Glutamatergic neuron (in vitro differentiated cells): ENCODE measurements around the gene ODF2L. TPM values are rescaled to one million over a fixed set of nuclear protein-coding genes. Genes with fewer than 3 reads are reported as not detected.
"Not testable (repeated sequence)": the region's sequence is repeated elsewhere in the genome, so short reads cannot be mapped to it uniquely, and the experiment has no call there.

Experiments
- DNase-seq: peaks from one replicate; pipeline ENCODE4 v3.0.0; 2022
- H3K27ac Mint-ChIP-seq: one replicate; pipeline ENCODE4 v1.8.0; 2020; ENCODE audit warnings: mild to moderate bottlenecking, mixed read lengths, inconsistent platforms; ENCODE audit not compliant: unreplicated experiment
- H3K27me3 Mint-ChIP-seq: one replicate; pipeline ENCODE4 v1.8.0; 2020; ENCODE audit warnings: mild to moderate bottlenecking, moderate library complexity, mixed read lengths, inconsistent platforms; ENCODE audit not compliant: unreplicated experiment
- H3K36me3 Mint-ChIP-seq: one replicate; pipeline ENCODE4 v1.8.0; 2020; ENCODE audit warnings: mild to moderate bottlenecking, mixed read lengths, inconsistent platforms; ENCODE audit not compliant: unreplicated experiment
- H3K4me1 Mint-ChIP-seq: one replicate; pipeline ENCODE4 v1.8.0; 2020; ENCODE audit warnings: mild to moderate bottlenecking, low read depth, mixed read lengths, inconsistent platforms; ENCODE audit not compliant: unreplicated experiment
- H3K4me3 Mint-ChIP-seq: one replicate; pipeline ENCODE4 v1.8.0; 2020; ENCODE audit warnings: mild to moderate bottlenecking, mixed read lengths, inconsistent platforms; ENCODE audit not compliant: unreplicated experiment
- H3K9me3 Mint-ChIP-seq: one replicate; pipeline ENCODE4 v1.8.0; 2020; ENCODE audit warnings: mild to moderate bottlenecking, moderate library complexity, mixed read lengths, inconsistent platforms; ENCODE audit not compliant: unreplicated experiment
- total RNA-seq: library from RNA; stranded (reverse); fragmentation: NEBNext Ultra II Directional; extraction: Animal tissue kit (Norgen Biotek cat#: 25700); gene quantifications from one replicate; pipeline ENCODE4 v1.2.1, GENCODE V29; 2021; ENCODE audit not compliant: unreplicated experiment
- TF ChIP-seq, protein P1 (sequence below): fragments of 200-600 bp; sonication (generic); IDR thresholded peaks from one replicate; pipeline ENCODE4 v1.5.0; 2021; ENCODE audit not compliant: partially characterized antibody, unreplicated experiment

ODF2L gene
- total RNA-seq, 1 donor from 2014 or later, result 61.1 TPM

DNA sequence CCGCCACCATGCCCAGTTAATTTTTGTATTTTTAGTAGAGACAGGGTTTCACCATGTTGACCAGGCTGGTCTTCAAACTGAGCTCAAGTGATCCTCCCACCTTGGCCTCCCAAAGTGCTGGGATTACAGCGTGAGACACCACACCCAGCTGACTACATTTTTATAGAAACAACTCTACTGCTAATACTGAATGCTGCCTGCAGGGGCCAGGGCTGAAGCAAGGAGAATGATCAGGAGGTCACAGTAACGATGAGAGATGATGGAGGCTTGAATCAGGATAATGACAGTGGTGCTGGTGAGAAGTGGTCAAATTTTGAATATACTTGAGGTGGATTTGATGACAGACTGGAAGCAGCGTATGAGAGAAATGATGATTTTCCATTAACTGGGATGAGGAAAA is 33.3 kb downstream of the ODF2L start:
- TF ChIP-seq, protein P1, sequence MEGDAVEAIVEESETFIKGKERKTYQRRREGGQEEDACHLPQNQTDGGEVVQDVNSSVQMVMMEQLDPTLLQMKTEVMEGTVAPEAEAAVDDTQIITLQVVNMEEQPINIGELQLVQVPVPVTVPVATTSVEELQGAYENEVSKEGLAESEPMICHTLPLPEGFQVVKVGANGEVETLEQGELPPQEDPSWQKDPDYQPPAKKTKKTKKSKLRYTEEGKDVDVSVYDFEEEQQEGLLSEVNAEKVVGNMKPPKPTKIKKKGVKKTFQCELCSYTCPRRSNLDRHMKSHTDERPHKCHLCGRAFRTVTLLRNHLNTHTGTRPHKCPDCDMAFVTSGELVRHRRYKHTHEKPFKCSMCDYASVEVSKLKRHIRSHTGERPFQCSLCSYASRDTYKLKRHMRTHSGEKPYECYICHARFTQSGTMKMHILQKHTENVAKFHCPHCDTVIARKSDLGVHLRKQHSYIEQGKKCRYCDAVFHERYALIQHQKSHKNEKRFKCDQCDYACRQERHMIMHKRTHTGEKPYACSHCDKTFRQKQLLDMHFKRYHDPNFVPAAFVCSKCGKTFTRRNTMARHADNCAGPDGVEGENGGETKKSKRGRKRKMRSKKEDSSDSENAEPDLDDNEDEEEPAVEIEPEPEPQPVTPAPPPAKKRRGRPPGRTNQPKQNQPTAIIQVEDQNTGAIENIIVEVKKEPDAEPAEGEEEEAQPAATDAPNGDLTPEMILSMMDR, result no peak
- Mint-ChIP-seq H3K4me3 (no peak overlapping the region), H3K9me3 (peaks cover 2% of the 10 kb centered on the region), H3K36me3 (no peaks in the 10 kb centered on the region), H3K27me3 (no peaks in the 10 kb centered on the region), H3K4me1 (no peaks in the 10 kb centered on the region), H3K27ac (no peak overlapping the region)
- no peak for DNase-seq

- Mint-ChIP-seq H3K36me3 (no peaks in the 10 kb centered on the region), H3K4me3 (no peak overlapping the region), H3K27ac (no peak overlapping the region), H3K4me1 (no peaks in the 10 kb centered on the region), H3K27me3 (no peaks in the 10 kb centered on the region), H3K9me3 (no peaks in the 10 kb centered on the region)
- TF ChIP-seq, protein P1, result no peak
- no peak for DNase-seq
Observed at GRCh38 chr1:86357796-86358195, 38.3 kb downstream of the ODF2L start.

DNA sequence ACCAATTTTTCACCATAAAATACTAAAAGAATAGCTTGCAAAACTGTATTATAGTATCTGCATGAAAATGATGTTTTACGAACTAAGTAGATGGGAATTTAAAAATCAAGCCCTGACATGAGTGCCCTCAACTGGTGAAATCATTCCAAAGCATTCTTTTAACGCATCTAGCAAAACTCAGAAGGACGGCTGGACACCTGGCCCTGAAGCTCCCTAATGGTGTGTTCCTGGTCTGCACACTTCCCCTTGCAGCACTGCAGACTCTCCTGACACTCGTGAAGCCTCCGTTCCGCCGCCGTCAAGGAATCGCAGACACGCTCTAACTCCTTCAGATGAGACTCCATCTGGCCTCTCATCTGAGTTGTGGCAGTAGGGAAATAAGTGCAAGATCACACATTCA is 39.9 kb downstream of the ODF2L start:
- Mint-ChIP-seq H3K9me3 (no peaks in the 10 kb centered on the region), H3K27ac (no peak overlapping the region), H3K36me3 (peaks cover 4% of the 10 kb centered on the region), H3K4me3 (no peak overlapping the region), H3K27me3 (no peaks in the 10 kb centered on the region), H3K4me1 (no peaks in the 10 kb centered on the region)
- TF ChIP-seq, protein P1, result no peak
- DNase-seq, result no peak

DNA sequence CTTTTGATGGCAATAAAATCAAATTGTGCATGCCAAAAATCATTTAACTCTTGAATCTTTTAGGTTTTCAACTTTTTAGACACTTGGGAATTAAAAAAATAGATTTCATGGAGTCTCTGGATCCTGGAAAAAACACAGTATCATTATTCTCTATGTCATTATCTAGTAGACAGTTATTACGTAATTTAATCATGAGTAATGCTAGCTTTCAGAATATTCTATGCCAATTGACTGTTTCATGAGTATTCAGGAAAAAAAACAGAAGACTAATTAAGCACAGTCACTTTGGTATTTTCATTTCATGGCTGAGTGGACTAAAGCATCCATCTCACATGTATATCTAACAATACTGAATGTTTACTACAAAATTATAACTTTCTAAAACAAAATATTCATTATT is 44.0 kb downstream of the ODF2L start:
- TF ChIP-seq, protein P1, result no peak
- no peak overlapping the region for H3K4me3 Mint-ChIP-seq
- no peaks in the 10 kb centered on the region for H3K27me3 Mint-ChIP-seq
- no peak overlapping the region for H3K27ac Mint-ChIP-seq
- H3K4me1 Mint-ChIP-seq, result no peaks in the 10 kb centered on the region
- H3K36me3 Mint-ChIP-seq, result peaks cover 13% of the 10 kb centered on the region
- H3K9me3 Mint-ChIP-seq, result no peaks in the 10 kb centered on the region
- DNase-seq, result no peak

DNA sequence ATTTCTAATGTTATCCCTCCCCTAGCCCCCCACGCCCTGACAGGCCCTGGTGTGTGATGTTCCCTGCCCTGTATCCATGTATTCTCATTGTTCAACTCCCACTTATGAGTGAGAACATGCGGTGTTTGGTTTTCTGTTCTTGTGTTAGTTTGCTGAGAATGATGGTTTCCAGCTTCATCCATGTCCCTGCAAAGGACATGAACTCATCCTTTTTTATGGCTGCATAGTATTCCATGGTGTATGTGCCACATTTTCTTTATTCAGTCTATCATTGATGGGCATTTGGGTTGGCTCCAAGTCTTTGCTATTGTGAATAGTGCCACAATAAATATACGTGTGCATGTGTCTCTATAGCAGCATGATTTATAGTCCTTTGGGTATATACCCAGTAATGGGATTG is 45.9 kb downstream of the ODF2L start:
- H3K4me3 Mint-ChIP-seq, H3K27me3 Mint-ChIP-seq, DNase-seq, H3K9me3 Mint-ChIP-seq, H3K4me1 Mint-ChIP-seq, H3K27ac Mint-ChIP-seq: not testable (repeated sequence)
- H3K36me3 Mint-ChIP-seq, result peaks cover 13% of the 10 kb centered on the region

DNA sequence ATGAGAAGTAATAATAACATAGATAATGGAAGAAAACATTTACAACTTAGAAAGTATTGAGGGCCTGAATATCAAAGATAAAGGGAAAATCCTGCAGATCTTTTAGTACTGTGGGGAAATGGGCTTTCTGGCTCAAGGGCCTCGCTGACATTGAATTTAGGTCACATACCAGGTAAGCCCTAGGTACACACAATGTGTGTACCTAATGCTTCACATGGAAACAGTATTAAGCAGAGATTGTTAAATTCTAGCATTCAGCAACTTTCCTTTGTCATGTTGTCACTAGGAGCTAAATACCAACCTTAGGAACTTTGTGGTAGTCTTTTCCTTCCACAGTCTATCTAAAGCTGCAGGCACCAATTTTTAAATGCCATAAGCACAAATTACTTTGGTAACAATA is 49.7 kb downstream of the ODF2L start:
- no peak for DNase-seq
- H3K9me3 Mint-ChIP-seq, result no peaks in the 10 kb centered on the region
- TF ChIP-seq, protein P1, result no peak
- H3K27ac Mint-ChIP-seq, result no peak overlapping the region
- H3K27me3 Mint-ChIP-seq, result no peaks in the 10 kb centered on the region
- H3K36me3 Mint-ChIP-seq, result peaks cover 10% of the 10 kb centered on the region
- H3K4me3 Mint-ChIP-seq, result no peak overlapping the region
- no peaks in the 10 kb centered on the region for H3K4me1 Mint-ChIP-seq
